Measurements from ENCODE around the gene EPHA4. TPM values are rescaled to one million over a fixed set of nuclear protein-coding genes. Genes with fewer than 3 reads are reported as not detected.

The EPHA4 gene
- total and polyA plus RNA-seq, 2 experiments from 2014 or later, result 24.4 to 42.2 TPM

GRCh38 chr2:221502270-221503010, 69.7 kb downstream of the EPHA4 start:
- Histone ChIP-seq H3K36me3 (ENCODE audit: low read depth) (no peaks in the 10 kb centered on the region), H3K79me2 (ENCODE audit: insufficient read depth) (peaks cover 23% of the 10 kb centered on the region; the same call in 1 of the 2 replicates), H3K9ac (peak overlapping the region; percentile 47), H2AFZ (peak overlapping the region; percentile 27; the same call in 1 of the 2 replicates), H3K4me1 (ENCODE audit: insufficient read depth) (peaks cover 21% of the 10 kb centered on the region), H4K20me1 (ENCODE audit: insufficient read depth) (no peaks in the 10 kb centered on the region), H3F3A (ENCODE audit: insufficient read depth) (peaks cover 34% of the 10 kb centered on the region), H3K9me2 (ENCODE audit: insufficient read depth) (no peaks in the 10 kb centered on the region), H3K27ac (peak overlapping the region; percentile 74), H3K4me2 (ENCODE audit: unreplicated experiment) (peak overlapping the region; percentile 85), H3K27me3 (replicated peaks; ENCODE audit: insufficient read depth) (no peaks in the 10 kb centered on the region), H3K4me3 (peak overlapping the region; percentile 70), H3K9me3 (ENCODE audit: low read depth) (no peaks in the 10 kb centered on the region)
- WGBS, 2 experiments (ENCODE audit: low coverage in 1 of 2, low lambda C conversion rate in 2 of 2, missing lambda C conversion rate in 2 of 2), result 1% methylated on average over 8 of the region's 8 CpGs
- in situ Hi-C loops (cut with MboI), result no loop called here
- TF ChIP-seq EZH2 (IDR thresholded peaks at IDR 0.05; ENCODE audit: insufficient read depth, poor library complexity, severe bottlenecking) (no peak), EZH2phosphoT487 (IDR thresholded peaks at IDR 0.05; ENCODE audit: insufficient read depth, low read depth) (no peak)
- DNase-seq, result peak; percentile 83

DNA sequence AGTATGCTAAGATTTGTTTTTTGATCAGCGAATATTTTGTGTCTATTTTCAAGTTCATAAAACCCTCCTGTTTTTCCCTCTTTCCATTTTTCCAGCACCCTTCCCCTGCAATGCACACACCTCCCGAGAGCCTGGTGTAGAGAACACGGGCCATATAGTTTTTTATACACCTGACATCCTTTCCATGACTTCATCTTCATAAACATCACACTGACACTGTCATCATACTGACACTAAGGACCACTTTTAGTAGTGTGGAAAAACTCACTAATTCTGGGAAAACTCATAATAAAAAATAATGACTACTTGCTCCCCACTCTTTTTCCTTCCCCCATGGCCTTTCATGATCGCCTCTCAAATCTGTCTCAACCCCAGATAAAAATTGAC, 70.2 kb downstream of the EPHA4 start:
- Histone ChIP-seq H4K20me1 (ENCODE audit: insufficient read depth) (no peaks in the 10 kb centered on the region), H3K4me2 (ENCODE audit: unreplicated experiment) (peak overlapping the region; percentile 85), H3K79me2 (ENCODE audit: insufficient read depth) (peaks cover 21% of the 10 kb centered on the region; the same call in 1 of the 2 replicates), H3K9ac (peak overlapping the region; percentile 47), H3K4me3 (peak overlapping the region; percentile 70), H3K36me3 (ENCODE audit: low read depth) (no peaks in the 10 kb centered on the region), H3F3A (ENCODE audit: insufficient read depth) (peaks cover 34% of the 10 kb centered on the region), H3K9me2 (ENCODE audit: insufficient read depth) (no peaks in the 10 kb centered on the region), H3K9me3 (ENCODE audit: low read depth) (no peaks in the 10 kb centered on the region), H2AFZ (no peak overlapping the region), H3K27ac (peak overlapping the region; percentile 74), H3K4me1 (ENCODE audit: insufficient read depth) (peaks cover 21% of the 10 kb centered on the region), H3K27me3 (replicated peaks; ENCODE audit: insufficient read depth) (no peaks in the 10 kb centered on the region)
- in situ Hi-C loops (cut with MboI), result no loop called here
- no peak for TF ChIP-seq EZH2phosphoT487 (IDR thresholded peaks at IDR 0.05; ENCODE audit: insufficient read depth, low read depth)
- TF ChIP-seq EZH2 (IDR thresholded peaks at IDR 0.05; ENCODE audit: insufficient read depth, poor library complexity, severe bottlenecking), result no peak
- 41 to 45% methylated on average over 4 of the region's 4 CpGs for WGBS, 2 experiments (ENCODE audit: low coverage in 1 of 2, low lambda C conversion rate in 2 of 2, missing lambda C conversion rate in 2 of 2)
- no peak for DNase-seq

- H4K20me1 ChIP-seq (ENCODE audit: insufficient read depth), result no peaks in the 10 kb centered on the region
- peak overlapping the region; percentile 70 for H3K4me3 ChIP-seq
- peak; percentile 83 for DNase-seq
- H3K27ac ChIP-seq, result peak overlapping the region; percentile 74
- no peaks in the 10 kb centered on the region for H3K9me2 ChIP-seq (ENCODE audit: insufficient read depth)
- WGBS, 2 experiments (ENCODE audit: low coverage in 1 of 2, low lambda C conversion rate in 2 of 2, missing lambda C conversion rate in 2 of 2), result 39 to 45% methylated on average over 10 of the region's 10 CpGs
- no peaks in the 10 kb centered on the region for H3K9me3 ChIP-seq (ENCODE audit: low read depth)
- in situ Hi-C loops (cut with MboI), result no loop called here
- peak overlapping the region; percentile 47 for H3K9ac ChIP-seq
- H3F3A ChIP-seq (ENCODE audit: insufficient read depth), result peaks cover 34% of the 10 kb centered on the region
- H2AFZ ChIP-seq, result no peak overlapping the region
- H3K4me2 ChIP-seq (ENCODE audit: unreplicated experiment), result peak overlapping the region; percentile 85
- TF ChIP-seq EZH2 (IDR thresholded peaks at IDR 0.05; ENCODE audit: insufficient read depth, poor library complexity, severe bottlenecking), result no peak
- no peak for TF ChIP-seq EZH2phosphoT487 (IDR thresholded peaks at IDR 0.05; ENCODE audit: insufficient read depth, low read depth)
- H3K27me3 ChIP-seq (replicated peaks; ENCODE audit: insufficient read depth), result no peaks in the 10 kb centered on the region
- 0 out of 2 replicates have a peak, but pooled peaks cover 15% of the 10 kb centered on the region for H3K79me2 ChIP-seq (ENCODE audit: insufficient read depth)
- no peaks in the 10 kb centered on the region for H3K36me3 ChIP-seq (ENCODE audit: low read depth)
- peaks cover 21% of the 10 kb centered on the region for H3K4me1 ChIP-seq (ENCODE audit: insufficient read depth)
These were observed 70.8 kb downstream of the EPHA4 start for GRCh38 chr2:221501210-221501882.

DNA sequence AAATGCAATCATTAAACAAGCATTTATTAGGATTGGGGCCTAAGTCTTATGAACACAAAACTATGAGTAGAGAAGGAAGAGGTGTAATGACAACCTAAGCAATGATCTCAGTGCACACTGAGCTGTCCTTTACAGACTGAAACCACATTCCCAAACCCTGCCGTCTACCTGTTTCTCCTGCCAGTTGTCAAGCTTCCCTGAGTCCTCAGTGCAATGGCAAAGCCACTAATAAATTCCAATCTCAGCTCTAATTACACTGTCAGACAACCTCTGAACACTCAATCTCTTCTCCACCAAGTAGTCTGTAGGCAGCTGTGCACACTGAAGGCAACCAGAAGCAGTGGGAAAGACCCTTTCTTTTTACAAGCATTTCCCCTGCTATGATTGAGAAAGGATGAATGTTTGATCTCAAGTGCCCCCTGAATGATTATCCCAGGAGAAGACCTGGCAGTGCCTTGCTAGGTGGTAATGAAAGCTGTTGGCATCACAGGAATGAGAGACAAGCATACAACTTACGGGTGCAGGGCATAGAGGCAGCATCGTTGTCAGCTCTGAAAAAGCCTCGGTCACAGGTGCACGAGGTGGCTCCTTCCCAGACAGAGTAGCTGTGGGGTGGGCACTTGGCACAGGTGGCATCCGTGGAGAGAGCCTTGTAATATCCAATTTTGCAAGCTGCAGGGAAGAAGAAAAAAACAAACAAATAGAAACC, 71.4 kb downstream of the EPHA4 start:
- peaks cover 34% of the 10 kb centered on the region for H3F3A ChIP-seq (ENCODE audit: insufficient read depth)
- H3K79me2 ChIP-seq (ENCODE audit: insufficient read depth), result 0 out of 2 replicates have a peak, but pooled peaks cover 13% of the 10 kb centered on the region
- DNase-seq, result no peak
- in situ Hi-C loops (cut with MboI), result no loop called here
- H3K4me1 ChIP-seq (ENCODE audit: insufficient read depth), result peaks cover 21% of the 10 kb centered on the region
- WGBS, 2 experiments (ENCODE audit: low coverage in 1 of 2, low lambda C conversion rate in 2 of 2, missing lambda C conversion rate in 2 of 2), result 80 to 85% methylated on average over 6 of the region's 6 CpGs
- H3K9ac ChIP-seq, result no peak overlapping the region
- H3K9me3 ChIP-seq (ENCODE audit: low read depth), result no peaks in the 10 kb centered on the region
- no peak overlapping the region for H3K27ac ChIP-seq
- 0 out of 2 replicates have a peak, but pooled peaks cover under 1% of the 10 kb centered on the region for H3K36me3 ChIP-seq (ENCODE audit: low read depth)
- H3K4me3 ChIP-seq, result no peak overlapping the region
- H3K9me2 ChIP-seq (ENCODE audit: insufficient read depth), result no peaks in the 10 kb centered on the region
- no peak for TF ChIP-seq EZH2 (IDR thresholded peaks at IDR 0.05; ENCODE audit: insufficient read depth, poor library complexity, severe bottlenecking)
- TF ChIP-seq EZH2phosphoT487 (IDR thresholded peaks at IDR 0.05; ENCODE audit: insufficient read depth, low read depth), result no peak
- peak overlapping the region; percentile 85 for H3K4me2 ChIP-seq (ENCODE audit: unreplicated experiment)
- H2AFZ ChIP-seq, result no peak overlapping the region
- no peaks in the 10 kb centered on the region for H4K20me1 ChIP-seq (ENCODE audit: insufficient read depth)
- H3K27me3 ChIP-seq (replicated peaks; ENCODE audit: insufficient read depth), result no peaks in the 10 kb centered on the region

Data from GM23248 (cell line).